ENCODE data around the gene ATP23.

ATP23 gene

DNA sequence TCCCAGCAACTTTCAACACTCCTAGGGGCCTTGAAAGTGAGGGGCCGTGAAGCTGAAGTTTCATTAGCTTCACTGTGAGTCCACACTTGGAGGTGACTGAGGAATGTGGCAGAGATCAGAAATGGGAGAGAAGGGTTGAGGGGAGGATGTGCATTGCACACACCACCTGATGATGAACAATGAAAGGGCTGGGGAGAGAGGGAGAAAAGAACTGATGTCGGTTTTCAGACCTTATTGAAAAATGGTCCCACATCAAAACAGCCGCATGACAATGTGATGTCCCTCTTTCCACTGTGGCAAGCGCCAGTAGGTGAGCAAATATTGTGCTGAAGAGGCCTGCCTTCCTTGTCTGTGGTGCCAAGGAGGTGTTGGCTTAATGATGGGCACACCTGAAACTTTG, 32.3 kb upstream of the ATP23 start:
- DNase-seq: no peak

DNA sequence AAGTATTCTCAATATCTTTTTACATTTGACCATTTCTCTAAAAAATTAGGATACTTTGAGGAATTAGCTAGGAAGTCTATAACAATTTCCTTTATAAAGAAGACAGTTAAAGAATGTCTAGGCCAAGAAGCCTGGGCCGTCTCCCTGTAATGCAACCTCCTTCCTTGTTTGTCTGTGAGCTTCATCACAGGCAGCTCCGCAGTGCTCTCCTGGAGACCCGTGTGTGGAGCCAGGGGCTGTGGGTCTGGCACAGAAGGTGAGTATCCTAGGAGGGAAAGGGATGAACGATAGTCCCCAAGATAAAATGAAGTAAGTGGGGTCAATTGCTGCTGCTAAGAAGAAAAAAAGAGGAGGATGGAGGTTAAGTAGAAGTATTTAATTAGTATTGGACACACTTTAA, 31.8 kb upstream of the ATP23 start:
- DNase-seq: no peak

DNA sequence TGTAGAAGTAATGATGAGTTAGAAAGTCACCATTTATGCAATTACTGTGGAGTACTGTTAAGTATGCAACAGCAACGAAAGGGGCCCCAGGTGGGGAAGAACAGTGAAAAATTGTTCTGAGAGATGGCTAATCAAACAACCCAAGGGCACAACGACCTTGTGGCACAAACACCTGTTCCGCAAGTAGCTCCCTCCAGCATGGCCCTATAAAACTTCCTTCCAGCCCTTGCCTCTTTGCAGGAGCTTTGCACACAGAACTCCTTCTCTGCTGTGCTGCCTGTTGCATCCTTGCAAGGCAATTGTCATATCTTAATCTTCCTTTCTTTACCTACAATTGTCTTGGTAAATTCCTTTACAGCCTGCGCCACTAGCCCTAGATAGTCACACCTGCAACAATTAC, 23.2 kb upstream of the ATP23 start:
- no peak for DNase-seq

DNA sequence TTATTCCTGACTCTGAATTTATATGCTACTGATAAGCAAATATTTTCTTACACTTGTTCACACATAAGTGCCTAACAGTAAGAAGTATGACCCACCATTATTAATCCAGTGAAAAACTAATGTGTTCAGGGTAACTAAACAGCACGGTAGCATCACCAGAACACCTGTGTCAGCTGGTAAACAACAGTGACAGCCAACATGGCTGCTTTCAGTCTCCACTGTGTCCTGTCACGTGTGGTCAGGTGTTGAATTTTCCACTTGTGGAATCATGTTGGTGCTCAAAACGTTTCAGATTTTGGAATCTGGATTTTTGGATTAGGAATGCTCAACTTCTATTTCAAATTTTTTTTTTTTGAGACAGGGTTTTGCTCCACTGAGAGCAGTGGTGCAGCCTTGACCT, 14.3 kb upstream of the ATP23 start:
- DNase-seq: no peak

DNA sequence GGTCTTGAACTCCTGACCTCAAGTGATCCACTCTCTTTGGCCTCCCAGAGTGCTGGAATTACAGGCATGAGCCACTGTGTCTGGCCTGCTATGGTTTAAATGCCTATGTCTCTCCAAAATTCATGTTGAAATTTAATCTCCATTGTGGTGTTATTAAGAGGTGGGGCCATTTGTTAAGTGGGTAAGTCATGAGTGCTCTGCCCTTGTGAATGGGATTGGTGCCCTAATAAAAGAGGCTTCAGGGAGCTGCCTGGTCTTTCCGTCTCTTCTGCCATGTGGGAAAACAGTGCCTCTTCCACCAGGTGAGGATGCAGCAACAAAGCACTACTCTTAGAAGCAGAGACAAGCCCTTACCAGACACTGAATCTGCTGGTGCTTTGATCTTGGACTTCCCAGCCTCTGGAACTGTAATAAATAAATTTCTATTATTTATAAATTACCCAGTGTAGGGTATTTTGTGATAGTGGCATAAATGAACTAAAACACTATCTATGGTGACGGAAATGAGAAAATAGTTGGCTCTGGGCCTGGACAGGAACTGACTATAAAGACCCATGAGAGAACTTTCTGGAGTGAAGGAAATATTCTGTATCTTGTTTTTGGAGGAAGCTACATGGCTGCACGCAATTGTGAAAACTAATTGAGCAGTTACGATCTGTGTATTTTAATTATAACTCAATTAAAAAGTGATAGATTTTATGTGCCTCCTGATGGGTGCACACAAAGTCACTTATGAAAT, 12.1 kb upstream of the ATP23 start:
- DNase-seq: no peak

DNA sequence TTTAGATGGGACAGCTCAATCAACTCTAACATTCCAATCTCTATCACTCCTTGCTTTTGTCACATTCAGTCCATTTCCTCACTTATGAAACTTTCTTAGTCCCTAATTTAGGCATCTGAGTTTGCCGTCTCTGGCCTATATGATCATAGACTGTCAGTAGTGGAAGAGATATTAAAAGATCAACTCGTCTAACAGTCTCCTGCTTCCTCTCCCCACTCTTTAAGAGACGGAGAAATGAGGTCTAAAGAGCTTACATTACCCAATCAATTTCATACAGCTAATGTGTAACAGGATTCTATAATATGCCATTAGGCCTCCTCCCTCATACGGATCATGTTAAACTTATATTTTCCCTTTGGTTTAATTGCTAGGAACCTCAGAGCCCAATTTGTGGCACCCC, 6.5 kb upstream of the ATP23 start:
- DNase-seq: no peak

DNA sequence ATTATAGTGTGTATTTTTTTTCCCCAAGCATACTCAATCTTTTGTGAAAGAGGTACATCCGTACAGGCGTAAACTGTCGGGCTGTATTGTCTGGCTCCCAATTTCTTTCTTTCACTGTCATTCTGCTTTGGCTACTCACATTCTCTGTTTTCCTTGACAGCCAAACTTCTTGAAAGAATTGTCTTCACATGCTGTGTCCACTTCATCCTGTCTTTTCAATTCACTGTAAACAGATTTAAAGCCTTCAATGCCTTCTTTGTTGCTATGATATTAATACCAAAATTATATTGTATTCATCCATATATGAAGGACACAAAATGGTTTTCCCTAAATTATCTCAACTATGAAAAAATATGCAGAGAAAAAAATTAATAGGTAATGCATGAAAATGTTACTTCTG, 6.0 kb upstream of the ATP23 start:
- DNase-seq: no peak

DNA sequence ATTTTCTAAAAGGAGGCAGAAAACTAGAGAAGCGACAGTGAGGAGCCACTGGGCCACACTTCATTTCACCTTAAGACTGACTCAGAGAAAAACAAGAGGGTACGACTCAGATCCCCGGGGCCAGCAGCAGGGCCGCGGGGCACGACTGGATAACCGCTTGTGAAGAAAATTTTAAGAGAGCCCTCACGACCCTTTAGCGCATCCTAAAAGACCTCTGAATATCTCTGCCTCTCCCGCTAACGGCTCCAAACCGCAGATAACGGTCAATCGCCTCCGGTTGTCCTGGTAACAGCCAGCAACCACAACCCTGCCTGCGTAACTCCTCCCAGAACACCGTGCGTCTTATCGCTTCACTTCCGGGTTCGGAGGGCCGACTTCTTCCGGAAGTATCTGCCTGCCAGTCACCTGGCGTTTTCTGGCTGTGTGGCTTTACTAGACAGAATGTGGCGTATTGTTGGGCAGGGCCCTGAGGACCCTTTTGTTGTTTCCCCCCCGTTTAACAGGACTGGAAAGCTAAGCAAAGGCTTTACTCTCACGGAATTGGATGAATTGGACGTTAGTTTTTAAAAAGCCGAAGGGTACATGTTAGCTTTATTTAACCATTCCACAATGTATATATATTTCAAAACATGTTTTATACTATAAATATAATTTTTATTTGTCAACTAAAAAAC, 5.4 kb upstream of the ATP23 start:
- peak; percentile 84 for DNase-seq

DNA sequence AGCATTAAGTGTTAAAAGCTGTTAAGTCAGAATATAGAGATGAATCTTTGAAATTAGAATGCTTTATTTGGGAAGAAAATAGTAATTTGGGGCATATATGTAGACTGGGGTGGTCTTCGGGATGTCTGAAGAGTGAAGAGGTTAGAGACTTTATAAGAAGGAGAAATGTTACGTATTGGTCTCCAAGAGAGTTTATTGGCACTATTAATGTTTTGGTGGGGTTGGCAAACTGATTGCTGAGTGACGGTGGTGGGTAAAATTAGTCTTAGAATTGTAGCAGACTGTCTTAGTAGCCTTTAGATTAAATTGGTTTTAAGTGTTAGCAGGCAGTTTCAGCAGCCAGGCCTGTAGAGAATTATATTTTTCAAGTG, 4.9 kb upstream of the ATP23 start:
- DNase-seq: no peak

DNA sequence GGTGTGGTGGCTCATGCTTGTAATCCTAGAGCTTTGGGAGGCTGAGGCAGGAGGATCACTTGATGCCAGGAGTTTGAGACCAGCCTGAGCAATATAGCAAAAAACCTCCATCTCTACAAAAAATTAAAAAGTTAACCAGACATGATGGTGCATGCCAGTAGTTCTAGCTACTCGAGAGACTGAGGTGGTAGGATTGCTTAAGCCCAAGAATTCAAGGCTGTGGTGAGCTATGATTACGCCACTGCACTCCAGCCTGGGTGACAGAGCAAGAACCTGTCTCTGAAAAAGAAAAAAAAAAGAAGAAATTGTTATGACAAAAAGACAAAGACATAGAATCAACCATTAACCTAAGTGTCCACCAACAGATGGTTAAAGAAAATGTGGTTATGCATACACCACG, 2.1 kb upstream of the ATP23 start:
- no peak for DNase-seq

DNA sequence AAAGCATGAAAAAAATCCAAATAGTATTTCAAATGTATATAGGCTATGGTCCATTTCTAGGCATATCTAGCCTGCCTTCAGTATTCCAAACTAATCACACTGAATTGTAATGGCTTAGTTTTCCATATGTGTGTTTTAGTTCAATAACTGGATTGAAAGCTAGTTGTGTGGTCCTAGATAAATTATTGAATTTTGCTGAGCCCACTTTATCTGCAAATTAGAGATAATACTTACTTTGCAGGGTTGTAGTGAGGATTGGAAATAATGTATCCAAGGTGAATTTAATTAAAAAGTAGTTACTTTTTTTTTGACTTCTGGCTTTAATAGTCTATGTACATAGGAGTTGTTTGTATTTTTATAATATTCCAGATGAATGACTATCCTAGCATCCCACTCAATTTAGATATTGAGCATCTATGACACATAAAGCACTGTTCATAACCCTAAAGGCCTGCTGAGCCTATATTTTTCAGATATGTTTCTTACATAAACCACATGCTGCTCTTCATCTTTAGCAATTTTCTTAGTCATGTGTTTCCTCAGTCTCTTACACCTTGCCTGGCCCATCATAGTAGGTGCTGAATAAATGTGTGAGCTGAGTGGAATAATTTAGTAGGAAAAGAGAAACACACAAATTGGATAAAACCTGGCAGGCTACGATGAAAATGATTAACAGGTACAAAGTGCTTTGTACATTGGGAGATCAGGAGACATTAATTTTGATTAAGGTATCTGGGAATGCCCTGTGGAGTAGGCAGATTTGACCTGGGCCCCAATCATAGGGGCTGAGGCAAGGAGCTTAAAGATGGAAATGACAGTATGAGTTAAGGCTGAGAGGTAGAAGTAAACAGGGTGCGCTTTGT, 1.1 kb upstream of the ATP23 start:
- DNase-seq: no peak

DNA sequence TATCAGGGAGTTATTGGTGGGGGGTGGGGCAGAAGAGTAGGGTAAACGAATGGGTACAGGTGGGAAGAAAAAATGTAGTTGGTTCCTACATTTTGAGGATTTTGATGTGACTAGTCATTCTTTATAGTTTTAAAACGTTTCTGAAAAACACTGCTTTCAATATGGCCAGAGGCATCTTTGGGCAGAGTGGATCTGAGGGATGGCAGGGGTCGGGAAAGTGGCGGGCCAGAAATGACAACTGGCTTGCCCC, 527 bp upstream of the ATP23 start:
- no peak for DNase-seq

DNA sequence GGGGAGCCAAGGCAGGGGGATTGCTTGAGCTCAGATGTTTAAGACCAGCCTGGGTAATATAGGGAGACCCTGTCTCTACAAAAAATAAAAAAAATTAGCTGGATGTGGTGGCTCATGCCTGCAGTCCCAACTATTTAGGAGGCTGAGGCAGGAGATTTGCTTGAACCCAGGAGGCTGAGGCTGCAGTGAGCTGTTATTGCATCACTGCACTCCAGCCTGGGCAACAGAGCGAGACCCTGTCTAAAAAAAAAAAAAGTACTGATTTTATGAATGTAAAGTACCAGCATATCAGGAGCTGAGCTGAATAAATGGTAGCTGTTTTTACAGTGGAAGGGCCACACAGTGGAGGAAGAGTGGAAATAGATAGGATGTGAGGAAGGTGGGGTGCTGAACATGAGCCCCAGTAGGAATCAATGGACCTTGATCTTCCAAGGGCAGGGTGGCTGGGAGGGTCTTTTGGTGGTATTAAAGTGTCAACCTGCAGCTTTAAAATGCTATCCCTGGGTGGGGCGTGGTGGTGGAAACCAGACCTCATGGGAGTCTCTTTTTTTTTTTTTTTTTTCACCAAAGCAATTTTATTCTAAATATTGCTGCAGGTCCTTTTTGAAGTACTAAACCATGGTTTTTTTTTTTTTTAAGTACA, 2.2 kb downstream of the ATP23 start:
- no peak for DNase-seq

DNA sequence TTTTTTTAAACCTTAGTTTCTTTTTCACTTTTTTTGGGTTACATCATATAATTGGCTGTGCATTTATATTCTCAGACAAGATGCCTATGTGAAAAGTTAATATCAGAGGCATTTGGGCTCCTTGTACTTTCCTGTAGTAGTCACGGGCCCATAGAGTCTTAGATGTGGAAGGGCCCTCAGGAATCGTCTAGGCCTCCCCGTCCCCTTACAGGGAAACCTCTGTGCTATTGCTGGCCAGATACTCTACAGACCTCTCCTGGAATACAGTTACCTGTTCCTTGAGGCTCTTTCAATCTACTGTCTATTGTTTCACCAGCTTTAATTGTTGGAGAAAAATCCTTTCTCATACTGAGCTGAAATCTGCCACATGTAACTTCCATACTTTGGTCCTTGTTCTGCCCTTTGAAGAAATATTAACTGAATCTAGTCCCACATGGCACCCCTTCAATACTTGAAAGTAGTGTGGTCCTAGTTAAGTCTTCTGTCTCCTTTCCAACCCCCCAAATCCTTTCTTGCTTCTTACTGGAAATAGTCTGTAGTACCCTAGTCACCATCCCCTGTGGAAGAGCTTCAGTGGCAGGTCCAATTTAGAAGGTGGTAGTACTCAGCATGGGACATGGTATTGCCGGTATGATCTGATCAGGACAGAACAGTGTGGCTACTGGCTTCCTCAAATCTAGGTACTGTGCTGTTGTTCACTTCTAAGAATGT, 3.1 kb downstream of the ATP23 start:
- DNase-seq: no peak

DNA sequence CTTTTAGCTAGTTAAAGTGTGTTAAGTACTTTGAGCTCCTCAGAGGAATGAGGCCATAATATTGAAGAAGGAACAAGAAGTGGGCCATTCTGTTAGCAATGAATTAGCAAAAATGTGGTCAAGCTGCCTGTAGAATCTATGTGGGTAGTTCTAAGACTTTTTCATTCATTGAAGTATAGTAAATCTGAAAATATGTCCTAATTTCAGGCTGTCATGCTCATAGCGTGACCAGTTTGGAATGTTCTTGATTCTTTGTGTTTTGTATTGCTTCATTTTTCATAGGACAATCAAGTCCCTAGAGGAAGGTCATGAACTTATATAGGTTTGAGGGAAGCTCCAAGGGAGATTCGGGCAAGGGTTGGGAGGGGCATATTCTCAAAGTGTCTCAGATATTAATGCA, 11.4 kb downstream of the ATP23 start:
- DNase-seq: no peak

DNA sequence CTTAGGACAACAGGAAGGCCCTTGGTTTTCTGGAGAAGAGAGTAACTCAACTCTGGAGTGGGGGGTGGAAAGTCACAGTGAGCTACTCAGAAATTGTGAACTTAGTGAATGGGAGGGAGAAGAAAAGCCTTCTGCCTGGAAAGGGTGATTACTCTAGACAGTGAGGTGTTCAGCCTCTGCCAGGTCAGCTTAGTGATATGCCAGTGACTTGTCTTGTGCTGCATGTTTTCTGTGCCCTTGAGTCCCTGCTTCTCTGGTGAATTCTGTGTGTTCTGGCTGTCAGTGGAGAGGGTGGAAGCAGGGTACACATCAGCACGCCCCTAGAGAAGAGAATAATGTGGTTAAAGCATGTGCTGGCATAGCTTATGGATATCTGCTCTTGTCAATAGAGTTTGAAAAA, 13.4 kb downstream of the ATP23 start:
- DNase-seq: no peak

DNA sequence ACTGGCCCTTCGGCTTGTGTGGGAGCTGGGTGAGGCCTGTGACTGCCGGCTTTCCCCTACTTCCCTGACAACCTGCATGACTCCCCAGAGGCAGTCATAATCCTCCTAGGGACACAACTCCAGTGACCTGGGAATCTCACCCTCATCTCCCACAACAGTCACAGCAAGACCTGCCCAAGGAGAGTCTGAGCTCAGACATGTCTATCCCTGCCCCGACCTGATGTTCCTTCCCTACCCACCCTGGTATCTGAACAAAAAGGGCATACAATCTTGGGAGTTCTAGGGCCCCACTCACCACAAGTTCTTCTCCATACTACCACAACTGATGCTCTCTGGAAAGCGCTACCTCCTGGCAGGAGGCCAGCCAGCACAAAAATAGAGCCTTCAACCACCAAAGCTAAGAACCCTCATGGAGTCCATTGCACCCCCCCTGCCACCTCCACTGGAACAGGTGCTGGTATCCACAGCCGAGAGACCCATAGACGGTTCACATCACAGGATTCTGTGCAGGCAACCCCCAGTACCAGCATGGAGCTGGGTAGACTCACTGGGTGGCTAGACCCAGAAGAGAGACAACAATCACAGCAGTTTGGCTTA, 16.8 kb downstream of the ATP23 start:
- DNase-seq: no peak

DNA sequence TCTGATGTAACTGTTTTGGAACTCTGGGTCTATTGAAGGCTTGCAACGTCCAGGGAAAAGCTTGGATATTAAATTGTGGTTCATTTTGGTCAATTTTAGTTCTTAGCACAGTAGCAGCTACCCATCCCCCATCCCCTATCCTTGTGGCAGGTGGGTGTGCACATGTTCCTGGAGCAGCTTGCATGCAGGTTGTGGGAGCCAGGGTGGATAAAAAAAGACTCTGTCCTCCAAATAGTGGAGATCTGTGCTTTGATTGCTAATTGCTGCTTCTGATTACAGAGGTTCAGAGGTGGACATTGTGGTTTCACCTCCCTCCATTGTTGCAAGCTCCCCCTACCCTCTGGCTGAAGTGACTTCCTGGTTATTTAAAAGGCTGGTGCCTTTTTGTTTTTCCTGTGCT, 23.1 kb downstream of the ATP23 start:
- DNase-seq: no peak

DNA sequence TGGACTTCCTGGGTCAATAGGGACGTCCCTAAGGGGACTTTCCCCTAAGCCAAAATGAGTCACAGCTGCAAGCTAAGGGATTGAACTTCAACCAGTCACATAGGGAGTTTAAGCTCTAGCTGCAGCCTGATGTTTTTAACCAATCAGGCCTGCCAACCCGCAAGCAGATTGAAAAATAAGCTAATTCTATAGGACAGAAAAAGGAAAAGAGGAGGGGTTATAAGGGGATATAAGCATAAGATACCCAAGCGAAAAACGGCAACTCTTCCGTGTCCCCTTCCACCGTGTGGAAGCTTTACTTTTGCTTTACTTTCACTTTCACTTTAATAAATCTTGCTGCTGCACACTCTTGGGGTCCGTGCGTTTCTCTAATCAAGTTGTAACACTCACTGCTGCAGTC, 24.4 kb downstream of the ATP23 start:
- no peak for DNase-seq

DNA sequence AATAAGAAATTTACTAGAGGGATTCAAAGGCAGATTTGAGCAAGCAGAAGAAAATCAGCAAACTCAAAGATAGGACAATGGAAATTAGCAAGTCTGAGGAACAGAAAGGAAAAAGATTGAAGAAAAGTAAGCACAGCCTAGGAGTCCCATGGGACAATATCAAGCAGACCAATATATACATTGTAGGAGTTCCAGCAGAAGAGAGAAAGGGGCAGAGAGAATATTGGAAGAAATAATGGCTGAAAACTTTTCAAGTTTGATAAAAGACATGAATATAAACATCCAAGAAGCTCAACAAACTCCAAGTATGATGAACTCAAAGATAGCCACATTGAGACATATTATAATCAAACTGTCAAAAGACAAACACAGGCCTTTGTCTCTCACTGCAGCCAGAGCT, 25.2 kb downstream of the ATP23 start:
- no peak for DNase-seq

DNA sequence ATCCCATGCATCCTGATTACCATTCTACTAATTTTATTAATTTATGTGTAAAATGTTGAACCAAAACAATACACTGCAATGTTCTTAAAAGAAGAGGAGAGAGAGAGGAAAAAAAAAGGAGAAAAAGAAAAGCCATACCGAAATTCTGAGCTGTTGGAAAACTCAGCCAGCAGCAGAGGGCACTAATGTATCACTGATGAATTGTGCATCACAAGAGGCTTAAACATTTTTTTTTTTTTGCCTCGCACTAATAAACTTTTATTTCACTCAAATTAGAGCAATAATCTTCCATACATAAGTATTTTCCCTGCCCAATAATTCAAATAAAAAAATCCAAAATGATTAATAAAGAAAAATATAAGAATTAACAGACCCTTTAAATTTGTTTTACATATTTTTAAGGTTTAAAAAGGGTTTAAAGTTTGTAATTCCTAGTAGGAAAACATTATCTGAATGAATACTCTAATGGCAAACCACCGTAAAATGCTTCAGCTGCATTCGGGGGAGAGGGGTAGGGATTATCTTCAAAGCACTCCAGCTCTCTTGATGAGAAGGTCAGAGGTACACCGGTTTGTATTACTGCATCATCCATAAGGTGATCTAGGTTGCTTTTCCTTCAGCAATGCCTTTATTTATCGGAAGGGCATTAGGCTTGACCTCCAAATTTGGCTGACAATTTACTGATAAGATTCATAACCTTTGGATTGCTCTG, 41.9 kb downstream of the ATP23 start:
- DNase-seq: no peak

DNA sequence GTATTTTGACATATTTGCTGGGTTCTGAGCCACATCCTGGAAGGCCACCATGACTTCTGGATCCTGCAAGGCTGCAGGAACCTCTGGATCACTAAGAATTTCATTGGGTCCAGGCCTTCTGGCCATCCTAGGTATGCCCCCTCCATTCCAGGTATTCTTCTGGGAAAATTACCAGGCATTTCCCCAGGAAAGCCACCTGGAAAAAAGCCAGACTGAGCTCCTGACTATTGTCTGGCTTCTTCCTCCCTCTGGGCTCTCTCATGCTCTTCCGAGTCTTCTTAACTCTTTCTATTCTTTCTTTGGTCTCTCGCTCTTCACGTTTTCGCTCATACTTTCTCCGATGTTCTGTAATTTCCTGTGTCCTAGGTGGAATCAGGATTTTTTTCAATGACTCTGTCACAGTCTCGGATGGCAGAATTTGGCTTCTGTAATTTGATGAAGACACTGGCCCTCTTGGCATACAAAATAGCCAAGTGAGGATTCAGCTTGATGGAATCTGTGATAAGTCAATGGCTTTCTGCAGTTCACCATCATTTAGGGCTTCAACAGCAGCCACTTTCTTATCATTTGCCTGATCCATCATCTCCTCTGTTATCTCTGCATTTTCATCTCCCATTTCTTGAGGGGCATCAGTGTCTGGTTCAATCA, 42.6 kb downstream of the ATP23 start:
- DNase-seq: no peak

Data from activated CD4-positive, alpha-beta T cell treated with anti-CD3 and anti-CD28 coated beads for 1 hour (primary cell).